Transverse colon (tissue), 4 donors: ENCODE results near the gene ZNF488. TPM values are rescaled to one million over a fixed set of nuclear protein-coding genes. Genes with fewer than 3 reads are reported as not detected.

Source experiments
- DNase-seq: peaks from one replicate; pipeline ENCODE4 v3.0.0-alpha.2; 2019
- H3K27ac ChIP-seq, 4 donors: fragments of 200-600 bp; sonication (generic); 2 replicates each; pipeline ENCODE4 v1.5.1; 2016 to 2018; ENCODE audit warnings: inconsistent platforms in 4 of 4
- H3K27me3 ChIP-seq: fragments of 200-600 bp; sonication (generic); 2 replicates; pipeline ENCODE4 v1.5.1; 2017; ENCODE audit warnings: inconsistent platforms
- H3K36me3 ChIP-seq, 4 donors: fragments of 200-600 bp; sonication (generic); 2 replicates each; pipeline ENCODE4 v1.5.1; 2017 to 2019; ENCODE audit warnings: inconsistent platforms in 4 of 4
- H3K4me1 ChIP-seq, 4 donors: fragments of 200-600 bp; sonication (generic); 2 replicates each; pipeline ENCODE4 v1.5.1; 2017 to 2020; ENCODE audit warnings: inconsistent platforms in 4 of 4
- H3K4me3 ChIP-seq, 4 donors: fragments of 200-600 bp; sonication (generic); 1 replicate in 1 of 4; 2 replicates in 3 of 4; pipeline versions ENCODE4 v1.5.1 to v1.6.1; 2017 to 2019; ENCODE audit warnings: inconsistent platforms in 4 of 4
- H3K9me3 ChIP-seq, 2 donors: fragments of 200-600 bp; sonication (generic); 2 replicates each; pipeline ENCODE4 v1.5.1; 2017 to 2019; ENCODE audit warnings: inconsistent platforms in 2 of 2
- CTCF ChIP-seq, 5 experiments: fragments of 200-600 bp in 3 of 5; fragments of 450-650 bp in 2 of 5; sonication (generic) in 3 of 5; IDR thresholded peaks; 1 replicate in 2 of 5; 2 replicates in 3 of 5; pipeline ENCODE4 v1.5.1; 2016 to 2017; ENCODE audit warnings: antibody characterized with exemption in 5 of 5, inconsistent platforms in 3 of 5, mild to moderate bottlenecking in 2 of 5, moderate library complexity in 1 of 5
- EP300 ChIP-seq: sonication (generic); formaldehyde crosslinking; IDR thresholded peaks from one replicate; pipeline ENCODE4 v1.6.1; 2017; ENCODE audit warnings: antibody characterized with exemption, low read depth
- POLR2A ChIP-seq: fragments of 450-650 bp; IDR thresholded peaks from one replicate; pipeline ENCODE4 v1.6.1; 2016; ENCODE audit warnings: antibody characterized with exemption, mild to moderate bottlenecking, moderate library complexity
- POLR2AphosphoS5 ChIP-seq, 3 donors: sonication (generic); formaldehyde crosslinking; IDR thresholded peaks; one replicate each; pipeline ENCODE4 v1.6.1; 2016; ENCODE audit warnings: antibody characterized with exemption in 3 of 3
- WGBS, 2 donors: methylation state at CpG; one replicate each; pipeline ENCODE4 v1.1.5; 2018; ENCODE audit warnings: low coverage in 1 of 2; 5-methylcytosine and 5-hydroxymethylcytosine counted together
- in situ Hi-C, 4 donors: fragments of 200-750 bp; cut with MboI; loops; one replicate each; pipeline versions ENCODE4 v1.15.0 to v1.15.1; 2017; ENCODE audit warnings: low sequenced_read_pairs in 3 of 4, low pct_ligation_motif_present in 1 of 4, low pct_unique_long_range_greater_than_20kb in 1 of 4
- intact Hi-C: fragments of 100-400 bp; cut with DNase I; formaldehyde crosslinking; loops from one replicate; pipeline ENCODE4 v1.15.1; 2023; ENCODE audit warnings: low total_unique reads
- total RNA-seq, 4 donors: library from RNA; depleted of rRNA; stranded (reverse); fragments of >200 nt; gene quantifications; one replicate each; pipeline ENCODE4 v1.1.0, GENCODE V29; 2016

Gene ZNF488
- total RNA-seq, 4 donors from 2014 or later, result 0.41 to 0.80 TPM; not detected in 2

- intact Hi-C loops (no loop called here), in situ Hi-C loops (no loop called here)
- WGBS, 2 donors, result 67 to 70% methylated on average over 15 of the region's 15 CpGs
- Histone ChIP-seq H3K9me3 (no peaks in the 10 kb centered on the region), H3K27me3 (no peaks in the 10 kb centered on the region), H3K4me1 (peaks cover 0 to 6% (median under 1%) of the 10 kb centered on the region in 4 donors), H3K36me3 (no peaks in the 10 kb centered on the region), H3K4me3 (no peak overlapping the region), H3K27ac (no peak overlapping the region)
- no peak for DNase-seq
- TF ChIP-seq POLR2AphosphoS5 (IDR thresholded peaks at IDR 0.05) (no peak), EP300 (no peak), POLR2A (no peak), CTCF (IDR thresholded peaks at IDR 0.05) (no peak)
These were observed 47.5 kb downstream of the ZNF488 start for GRCh38 chr10:47336387-47337134.

- intact Hi-C loops, result no loop called here
- no peak for DNase-seq
These were observed 48.2 kb downstream of the ZNF488 start for GRCh38 chr10:47335906-47336305.

GRCh38 chr10:47334466-47335295 lies 49.4 kb downstream of the ZNF488 start:
- H3K36me3 ChIP-seq, result no peaks in the 10 kb centered on the region
- DNase-seq, result no peak
- peaks cover 5 to 11% (median 8%) of the 10 kb centered on the region in 4 donors for H3K4me1 ChIP-seq
- no peaks in the 10 kb centered on the region for H3K9me3 ChIP-seq
- WGBS, 2 donors, result 82 to 89% methylated on average over 4 to 8 of the region's 8 CpGs
- no peak for TF ChIP-seq POLR2AphosphoS5 (IDR thresholded peaks at IDR 0.05)
- no peak for TF ChIP-seq CTCF (IDR thresholded peaks at IDR 0.05)
- no peak for TF ChIP-seq POLR2A
- no peak for TF ChIP-seq EP300
- no peaks in the 10 kb centered on the region for H3K27me3 ChIP-seq
- no peak overlapping the region for H3K27ac ChIP-seq
- no peak overlapping the region for H3K4me3 ChIP-seq
- intact Hi-C loops, result no loop called here
- in situ Hi-C loops, result no loop called here

More at GRCh38 chr10:47335906-47336305, 48.2 kb downstream of the ZNF488 start:
- H3K4me3 ChIP-seq, result no peak overlapping the region
- H3K36me3 ChIP-seq, result no peaks in the 10 kb centered on the region
- H3K4me1 ChIP-seq, result peaks cover 0 to 11% (median 5%) of the 10 kb centered on the region in 4 donors
- H3K9me3 ChIP-seq, result no peaks in the 10 kb centered on the region
- no peak for TF ChIP-seq EP300
- TF ChIP-seq CTCF (IDR thresholded peaks at IDR 0.05), result no peak
- no peak for TF ChIP-seq POLR2A
- no peak for TF ChIP-seq POLR2AphosphoS5 (IDR thresholded peaks at IDR 0.05)
- no peaks in the 10 kb centered on the region for H3K27me3 ChIP-seq
- no peak overlapping the region for H3K27ac ChIP-seq
- WGBS, 2 donors, result 80 to 92% methylated on average over 1 to 5 of the region's 5 CpGs
- in situ Hi-C loops, result no loop called here

DNA sequence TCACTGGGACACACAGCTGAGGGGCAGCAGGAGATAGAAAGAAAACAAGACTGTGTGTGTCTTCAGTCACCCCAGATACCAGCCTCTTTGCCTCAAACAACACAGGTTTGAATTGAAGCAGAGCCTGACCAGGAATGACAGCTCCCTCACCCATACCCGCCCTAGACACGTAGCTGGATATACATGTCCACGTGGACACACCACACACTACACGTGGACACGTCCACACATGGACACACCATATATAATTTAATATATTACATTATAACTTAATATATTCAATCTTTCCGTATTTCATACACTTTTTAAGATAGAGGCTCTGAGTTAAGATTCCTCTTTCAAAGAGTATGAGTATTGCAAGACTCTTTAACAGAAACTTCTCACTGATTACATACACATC lies 50.6 kb downstream of the ZNF488 start:
- Histone ChIP-seq H3K4me3 (no peak overlapping the region), H3K27ac (no peak overlapping the region), H3K27me3 (no peaks in the 10 kb centered on the region), H3K9me3 (no peaks in the 10 kb centered on the region), H3K36me3 (no peaks in the 10 kb centered on the region), H3K4me1 (peaks cover 5 to 11% (median 8%) of the 10 kb centered on the region in 4 donors)
- 89 to 92% methylated on average over 2 to 6 of the region's 6 CpGs for WGBS, 2 donors
- no peak for DNase-seq
- intact Hi-C loops (no loop called here), in situ Hi-C loops (no loop called here)
- no peak for TF ChIP-seq EP300
